ENCODE results near the gene URB2. TPM values are rescaled to one million over a fixed set of nuclear protein-coding genes. Genes with fewer than 3 reads are reported as not detected.

The URB2 gene
- 10 to 100 TPM in 1 of 3 donors, 1 to 10 TPM in 2; 5.5 to 10.4 (median 9.8) TPM for total RNA-seq
- 8.8 TPM for total RNA-seq (2013)

DNA sequence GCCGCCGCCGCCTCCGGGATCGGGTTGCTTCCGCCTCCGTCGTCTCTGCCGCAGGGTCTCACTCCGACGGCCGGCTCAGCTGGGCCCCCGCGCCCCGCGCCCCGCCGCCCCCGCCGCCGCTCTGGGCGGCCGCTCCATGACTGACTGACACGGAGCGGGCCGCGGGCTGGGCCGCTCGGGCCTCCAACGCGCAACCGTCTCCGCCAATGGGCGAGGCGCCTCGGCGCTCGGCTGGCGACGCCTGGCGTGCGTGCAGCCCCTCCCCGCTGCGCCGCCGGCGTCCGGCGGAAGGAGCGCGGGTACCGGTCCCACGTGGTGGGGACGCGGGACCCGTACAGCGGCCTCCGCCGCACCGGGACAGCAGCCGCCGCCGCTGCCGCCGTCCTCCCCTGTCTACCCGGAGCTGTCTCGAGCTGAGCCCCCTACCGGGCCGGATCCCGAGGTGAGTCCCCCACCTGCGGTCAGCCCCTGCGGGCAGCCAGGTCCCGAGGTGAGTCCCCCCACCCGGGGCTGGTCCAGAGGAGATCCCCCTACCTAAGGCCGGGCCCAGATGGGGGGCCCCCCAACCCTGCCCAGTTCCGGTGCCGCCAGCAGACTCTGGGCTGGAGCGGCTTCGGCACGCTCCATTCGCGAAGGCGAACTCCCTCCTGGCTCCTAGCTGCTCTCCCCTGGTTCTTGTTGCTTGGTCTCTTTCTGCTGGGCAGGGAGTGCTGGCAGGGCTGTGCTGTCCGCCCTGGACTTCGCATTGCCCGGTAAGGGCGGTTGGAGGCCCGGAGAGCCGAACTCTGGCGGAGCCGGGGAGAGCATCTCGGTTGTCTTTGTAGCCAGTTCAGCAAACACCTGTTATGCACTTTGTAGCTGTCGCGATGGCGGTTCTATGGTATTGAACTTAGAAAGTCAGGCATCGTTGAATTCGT, at the start of gene URB2, which contains the start of gene TAF5L:
TSS of gene URB2 (plus strand) at position 333 of the 917 bp plus-strand sequence. CDS start 1,387 bp downstream, outside the sequence.
TSS of gene TAF5L (minus strand) at position 208 of the 917 bp plus-strand sequence. CDS start 11,640 bp downstream, outside the sequence.
- Histone ChIP-seq H3K9me3 (ENCODE audit: control insufficient read depth, insufficient read depth, low read length) (no peaks in the 10 kb centered on the region), H3K4me1 (ENCODE audit: control insufficient read depth, insufficient read depth, low read length) (peaks cover 16% of the 10 kb centered on the region), H3K36me3 (ENCODE audit: control insufficient read depth, insufficient read depth, low read length) (no peaks in the 10 kb centered on the region), H3K27ac (ENCODE audit: low read length) (peak within 1 kb of the TSS; percentile 59), H3K4me3 (ENCODE audit: low read length) (peak within 1 kb of the TSS; percentile 85), H3K27me3 (ENCODE audit: control insufficient read depth, insufficient read depth, low read length) (no peaks in the 10 kb centered on the region)
- intact Hi-C loops (cut with micrococcal nuclease) = loop anchor here (2.0 to 10.0 kb wide), 4 partner anchors 69 to 1019 kb away; partner anchors contain the start of genes ABCB10, CCSAP, COG2 and GALNT2
- TF ChIP-seq, protein P1, sequence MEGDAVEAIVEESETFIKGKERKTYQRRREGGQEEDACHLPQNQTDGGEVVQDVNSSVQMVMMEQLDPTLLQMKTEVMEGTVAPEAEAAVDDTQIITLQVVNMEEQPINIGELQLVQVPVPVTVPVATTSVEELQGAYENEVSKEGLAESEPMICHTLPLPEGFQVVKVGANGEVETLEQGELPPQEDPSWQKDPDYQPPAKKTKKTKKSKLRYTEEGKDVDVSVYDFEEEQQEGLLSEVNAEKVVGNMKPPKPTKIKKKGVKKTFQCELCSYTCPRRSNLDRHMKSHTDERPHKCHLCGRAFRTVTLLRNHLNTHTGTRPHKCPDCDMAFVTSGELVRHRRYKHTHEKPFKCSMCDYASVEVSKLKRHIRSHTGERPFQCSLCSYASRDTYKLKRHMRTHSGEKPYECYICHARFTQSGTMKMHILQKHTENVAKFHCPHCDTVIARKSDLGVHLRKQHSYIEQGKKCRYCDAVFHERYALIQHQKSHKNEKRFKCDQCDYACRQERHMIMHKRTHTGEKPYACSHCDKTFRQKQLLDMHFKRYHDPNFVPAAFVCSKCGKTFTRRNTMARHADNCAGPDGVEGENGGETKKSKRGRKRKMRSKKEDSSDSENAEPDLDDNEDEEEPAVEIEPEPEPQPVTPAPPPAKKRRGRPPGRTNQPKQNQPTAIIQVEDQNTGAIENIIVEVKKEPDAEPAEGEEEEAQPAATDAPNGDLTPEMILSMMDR (IDR thresholded peaks at IDR 0.05) = no peak
- Mint-ChIP-seq H3K9me3 (no peaks in the 10 kb centered on the region), H3K27me3 (ENCODE audit: low read depth in 2 of 2) (no peaks in the 10 kb centered on the region), H3K4me3 (peak within 1 kb of the TSS; percentile 99), H3K36me3 (no peaks in the 10 kb centered on the region), H3K27ac (peak within 1 kb of the TSS; percentile 88 to 94), H3K4me1 (peaks cover 39 to 41% of the 10 kb centered on the region in 2 donors)
- WGBS (ENCODE audit: insufficient coverage) = under 1% methylated on average over 97 of the region's 97 CpGs
- DNase-seq (peak; percentile 81 to 93), ATAC-seq (peak; percentile 93 to 97 (median 93))

DNA sequence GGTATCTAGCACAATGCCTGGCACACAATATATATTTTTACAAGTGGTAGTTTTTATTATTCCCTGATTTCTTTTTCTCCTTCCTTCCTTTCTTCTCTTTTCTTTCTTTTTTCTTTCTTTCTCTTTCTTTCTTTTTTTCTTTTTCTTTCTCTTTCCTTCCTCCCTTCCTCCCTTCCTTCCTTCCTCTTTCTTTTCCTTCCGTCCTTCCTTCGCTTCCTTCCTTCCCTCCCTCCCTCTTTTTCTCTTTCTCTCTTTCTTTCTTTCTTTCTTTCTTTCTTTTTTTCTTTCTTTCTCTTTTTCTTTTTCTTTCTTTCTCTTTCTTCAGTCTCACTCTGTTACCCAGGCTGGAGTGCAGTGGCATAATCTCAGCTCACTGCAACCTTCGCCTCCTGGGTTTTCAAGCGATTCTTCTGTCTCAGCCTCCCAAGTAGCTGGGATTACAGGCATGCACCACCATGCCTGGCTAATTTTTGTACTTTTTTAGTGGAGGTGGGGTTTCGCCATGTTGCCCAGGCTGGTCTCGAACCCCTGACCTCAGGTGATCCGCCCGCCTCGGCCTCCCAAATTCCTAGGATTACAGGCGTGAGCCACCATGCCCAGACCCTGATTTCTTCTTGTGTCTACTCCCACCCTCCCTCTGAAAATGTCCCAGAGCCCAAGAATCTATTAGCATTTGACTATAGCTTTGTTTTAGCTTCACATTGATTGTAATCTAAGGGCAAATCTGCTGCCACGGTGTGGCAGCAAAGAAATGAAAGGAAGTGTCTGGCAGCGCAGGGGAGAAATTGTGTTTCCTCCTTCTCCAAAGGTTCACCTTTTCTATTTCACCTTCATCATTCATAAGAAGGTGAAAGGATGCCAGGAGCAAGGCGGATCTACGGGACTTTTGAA, 47.6 kb upstream of the URB2 start:
- Histone ChIP-seq H3K4me3 (ENCODE audit: low read length) (no peak overlapping the region), H3K4me1 (ENCODE audit: control insufficient read depth, insufficient read depth, low read length) (peaks cover 5% of the 10 kb centered on the region), H3K27me3 (ENCODE audit: control insufficient read depth, insufficient read depth, low read length) (no peaks in the 10 kb centered on the region), H3K9me3 (ENCODE audit: control insufficient read depth, insufficient read depth, low read length) (no peaks in the 10 kb centered on the region), H3K27ac (ENCODE audit: low read length) (no peak overlapping the region), H3K36me3 (ENCODE audit: control insufficient read depth, insufficient read depth, low read length) (no peaks in the 10 kb centered on the region)
- no peak for DNase-seq
- TF ChIP-seq, protein P1 (IDR thresholded peaks at IDR 0.05) = no peak
- no peak for ATAC-seq
- Mint-ChIP-seq H3K4me3 (no peak overlapping the region), H3K4me1 (no peaks in the 10 kb centered on the region), H3K27me3 (ENCODE audit: low read depth in 2 of 2) (peaks cover 6 to 22% of the 10 kb centered on the region in 2 donors), H3K9me3 (no peaks in the 10 kb centered on the region), H3K27ac (no peak overlapping the region), H3K36me3 (no peaks in the 10 kb centered on the region)
- WGBS (ENCODE audit: insufficient coverage) = 73% methylated on average over 12 of the region's 14 CpGs
- intact Hi-C loops (cut with micrococcal nuclease) = no loop called here

GRCh38 chr1:229579059-229579673, 46.9 kb upstream of the URB2 start:
- ATAC-seq = no peak
- no peaks in the 10 kb centered on the region for H3K36me3 ChIP-seq (ENCODE audit: control insufficient read depth, insufficient read depth, low read length)
- no peak overlapping the region for H3K4me3 ChIP-seq (ENCODE audit: low read length)
- no peaks in the 10 kb centered on the region for H3K9me3 Mint-ChIP-seq
- H3K9me3 ChIP-seq (ENCODE audit: control insufficient read depth, insufficient read depth, low read length) = no peaks in the 10 kb centered on the region
- H3K27ac ChIP-seq (ENCODE audit: low read length) = no peak overlapping the region
- 59% methylated on average over 9 of the region's 9 CpGs for WGBS (ENCODE audit: insufficient coverage)
- no peaks in the 10 kb centered on the region for H3K36me3 Mint-ChIP-seq
- H3K4me1 ChIP-seq (ENCODE audit: control insufficient read depth, insufficient read depth, low read length) = peaks cover 5% of the 10 kb centered on the region
- H3K27me3 ChIP-seq (ENCODE audit: control insufficient read depth, insufficient read depth, low read length) = no peaks in the 10 kb centered on the region
- intact Hi-C loops (cut with micrococcal nuclease) = no loop called here
- H3K27me3 Mint-ChIP-seq (ENCODE audit: low read depth in 2 of 2) = peaks cover 6 to 22% of the 10 kb centered on the region in 2 donors
- no peak overlapping the region for H3K27ac Mint-ChIP-seq
- no peak for DNase-seq
- no peak overlapping the region for H3K4me3 Mint-ChIP-seq
- TF ChIP-seq, protein P1 (IDR thresholded peaks at IDR 0.05) = no peak
- no peaks in the 10 kb centered on the region for H3K4me1 Mint-ChIP-seq

Measured in natural killer cell (primary cell).